Activated CD4-positive, alpha-beta T cell treated with anti-CD3 and anti-CD28 coated beads for 1 hour (primary cell): ENCODE measurements around the gene ADNP.

Experiments
- DNase-seq: peaks from one replicate; pipeline ENCODE4 v3.0.0-alpha.2; 2020

Gene ADNP

DNA sequence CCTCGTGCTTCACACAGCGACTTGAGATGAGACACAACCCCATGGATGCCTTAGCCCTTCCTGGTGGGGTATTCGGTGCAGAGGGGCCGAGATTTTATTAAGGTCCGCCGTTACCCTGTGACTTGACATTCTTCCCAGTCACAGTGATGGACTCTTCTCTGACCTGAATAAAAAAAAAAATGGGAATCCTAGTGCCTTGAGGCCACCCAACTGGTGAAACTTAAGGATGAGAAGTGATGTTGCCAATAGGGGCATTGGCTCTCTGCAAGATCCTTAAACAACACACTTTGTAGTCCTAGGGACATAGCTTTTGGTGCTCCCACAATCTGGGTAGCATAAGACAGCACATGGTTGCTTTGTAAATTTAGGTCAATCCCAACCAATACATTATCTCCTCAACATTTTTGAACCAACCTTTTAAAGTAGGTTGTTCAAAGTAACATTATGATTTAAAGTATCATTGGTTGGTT is 814 bp upstream of the ADNP start:
- DNase-seq, result no peak

DNA sequence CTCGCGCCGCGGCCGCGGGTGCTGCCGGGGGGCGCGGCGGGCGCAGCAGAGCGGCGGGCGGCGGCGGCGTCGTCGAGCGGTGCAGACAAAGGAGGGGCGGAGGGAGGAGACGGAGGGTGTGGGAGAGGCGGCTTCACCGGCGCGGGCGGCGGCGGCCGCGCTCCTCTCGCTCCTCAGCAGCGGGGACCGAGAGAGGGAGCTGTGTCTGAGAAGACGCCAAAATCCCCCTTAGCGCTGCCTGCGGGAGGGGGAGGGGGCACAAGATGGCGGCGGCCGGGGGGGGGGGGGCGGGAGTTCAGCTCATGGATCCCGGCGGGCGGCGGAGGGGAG is 296 bp downstream of the ADNP start:
- no peak for DNase-seq

DNA sequence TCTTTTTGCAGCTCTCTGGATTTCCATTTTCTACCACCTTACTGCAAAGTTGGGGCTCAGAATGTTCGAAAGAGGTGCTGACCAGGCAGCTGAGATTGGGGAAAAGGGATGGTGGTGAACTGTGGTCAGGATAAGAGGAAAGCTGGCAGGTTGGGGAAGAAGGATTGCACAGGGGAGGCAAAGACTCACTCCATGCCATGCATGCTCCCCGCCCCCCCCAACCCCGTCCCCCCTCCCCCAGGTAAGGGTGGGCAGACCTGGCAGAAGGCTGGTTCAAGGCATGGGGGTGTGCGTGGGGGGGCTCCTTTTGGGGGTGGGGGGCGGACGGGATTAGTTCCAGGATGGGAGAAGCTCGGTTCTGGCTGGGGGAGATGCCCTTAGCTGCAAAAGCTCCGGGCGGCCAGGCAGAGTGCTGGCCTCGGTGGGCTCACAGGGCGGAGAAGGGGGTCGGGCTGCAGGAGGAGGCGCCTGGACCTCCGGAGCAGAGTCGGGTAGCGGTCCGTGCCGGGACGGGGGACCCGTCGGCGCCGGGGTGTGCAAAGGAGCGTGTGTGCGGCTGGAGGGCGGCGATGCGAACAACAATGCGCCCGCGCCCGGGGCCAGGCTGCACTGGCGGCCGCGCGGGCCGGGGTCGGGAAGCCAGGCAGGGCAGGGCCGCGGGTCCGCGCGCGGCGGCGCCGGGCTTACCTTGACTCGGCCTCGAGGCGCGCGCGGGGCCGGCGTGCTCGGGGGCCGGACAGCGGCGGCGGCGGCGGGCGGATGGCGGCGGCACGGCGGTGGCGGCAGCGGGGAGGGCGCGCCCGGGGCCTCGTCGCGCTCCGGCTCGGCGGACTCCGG is 880 bp downstream of the ADNP start:
- DNase-seq, result no peak

DNA sequence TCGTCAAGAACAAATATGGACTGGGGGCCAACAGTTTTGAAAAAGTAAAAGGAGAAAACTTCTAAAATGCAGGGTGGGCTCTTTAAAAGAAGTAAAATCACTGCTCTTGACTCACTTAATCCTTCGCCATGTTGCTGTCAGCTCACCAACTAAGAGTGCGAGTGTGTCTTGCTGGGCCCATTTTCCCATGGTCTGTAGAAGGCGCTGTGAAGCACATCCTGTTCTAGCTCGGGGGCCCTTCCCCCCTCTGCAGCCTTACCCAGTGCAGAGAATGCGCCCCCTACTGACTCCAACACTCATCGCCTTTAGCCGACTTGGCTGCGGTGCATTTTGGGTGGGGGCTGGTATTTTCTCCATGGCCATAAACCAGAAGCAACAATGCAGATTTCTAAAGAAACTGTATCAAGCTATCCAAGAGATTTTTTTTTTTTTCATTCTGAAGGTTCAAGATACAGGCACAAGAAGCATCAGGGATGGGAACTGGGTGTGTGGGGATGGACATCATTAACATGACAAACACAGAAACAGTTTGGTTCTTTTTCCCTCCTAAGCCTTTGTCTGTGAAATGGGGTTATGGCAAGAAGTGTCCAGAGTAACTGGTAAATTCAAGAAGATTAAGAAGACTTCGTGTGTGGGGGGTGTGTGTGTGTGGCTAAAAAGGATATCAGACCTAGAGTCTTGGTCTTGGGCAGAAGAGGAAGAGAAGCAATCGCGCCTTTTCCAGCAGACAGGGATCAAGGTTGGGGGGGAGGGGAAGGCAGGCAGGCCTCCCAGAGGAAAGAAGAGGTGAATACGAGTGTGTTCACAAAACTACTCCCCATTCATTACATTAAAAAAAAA is 1.7 kb downstream of the ADNP start:
- peak; percentile 80 for DNase-seq

DNA sequence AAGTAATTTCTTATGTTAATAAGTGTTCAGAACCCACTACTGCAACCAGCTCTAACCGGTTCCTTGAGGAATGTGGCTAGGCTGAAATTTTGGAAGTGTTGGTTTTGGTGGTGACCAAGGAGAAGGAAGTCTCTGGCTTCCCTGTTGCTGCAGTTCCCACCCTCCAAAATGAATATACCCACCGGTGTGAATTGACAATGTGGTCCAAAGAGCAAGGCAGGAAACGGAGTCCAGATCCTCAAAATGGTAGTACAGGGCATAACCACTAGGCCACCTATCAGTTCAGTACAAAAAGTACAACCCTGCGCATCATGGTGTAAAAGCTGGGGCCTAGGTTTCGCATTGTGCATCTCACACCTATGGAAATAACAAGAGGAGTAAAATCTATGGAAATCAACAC is 2.8 kb downstream of the ADNP start:
- no peak for DNase-seq

DNA sequence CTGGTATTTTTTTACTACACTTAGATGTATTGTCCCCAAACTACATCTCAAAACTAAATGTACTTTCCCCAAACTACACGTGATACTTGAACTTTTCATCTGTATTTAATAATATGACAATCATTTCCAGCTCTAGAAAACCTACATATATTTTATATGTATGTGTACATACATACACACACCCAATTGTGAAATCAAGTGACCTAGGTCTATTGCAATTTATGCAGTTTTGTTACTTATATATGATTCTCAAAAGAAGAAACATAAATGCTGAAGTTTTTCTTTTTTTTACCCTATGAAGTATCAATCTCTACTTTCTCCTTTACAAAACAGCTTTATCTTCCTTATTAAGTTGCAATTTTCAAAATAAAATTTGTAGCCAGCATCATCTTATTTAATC is 4.7 kb downstream of the ADNP start:
- no peak for DNase-seq

DNA sequence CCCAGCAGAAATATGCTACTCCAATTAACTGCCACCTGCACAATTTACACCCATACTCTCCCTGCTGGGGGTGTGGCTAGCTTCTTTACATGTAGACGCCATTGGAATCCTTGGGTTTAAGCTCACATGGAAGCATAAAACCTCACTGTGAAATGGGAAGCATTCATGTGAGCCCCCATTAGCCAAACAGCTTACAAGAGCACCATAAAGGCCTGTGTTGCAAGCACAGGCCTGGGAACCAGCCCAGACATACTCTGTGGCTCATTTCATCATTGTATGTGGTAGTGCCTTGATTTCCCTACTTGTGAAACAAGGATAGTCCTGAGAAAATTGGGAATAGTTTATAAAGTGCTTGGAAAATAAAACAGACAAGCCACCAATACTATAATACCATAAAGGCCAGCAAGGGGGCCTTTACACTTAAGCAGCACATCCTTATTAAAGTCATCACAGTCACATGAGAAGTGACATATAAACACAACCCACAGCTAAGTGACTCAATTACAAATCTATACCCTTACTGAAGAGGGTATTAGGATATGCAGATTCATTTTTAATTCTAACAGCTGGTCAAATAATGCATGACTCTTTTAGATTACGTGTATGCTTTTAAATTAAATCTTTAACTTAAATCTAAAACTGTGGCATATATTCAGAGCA is 6.8 kb downstream of the ADNP start:
- no peak for DNase-seq

DNA sequence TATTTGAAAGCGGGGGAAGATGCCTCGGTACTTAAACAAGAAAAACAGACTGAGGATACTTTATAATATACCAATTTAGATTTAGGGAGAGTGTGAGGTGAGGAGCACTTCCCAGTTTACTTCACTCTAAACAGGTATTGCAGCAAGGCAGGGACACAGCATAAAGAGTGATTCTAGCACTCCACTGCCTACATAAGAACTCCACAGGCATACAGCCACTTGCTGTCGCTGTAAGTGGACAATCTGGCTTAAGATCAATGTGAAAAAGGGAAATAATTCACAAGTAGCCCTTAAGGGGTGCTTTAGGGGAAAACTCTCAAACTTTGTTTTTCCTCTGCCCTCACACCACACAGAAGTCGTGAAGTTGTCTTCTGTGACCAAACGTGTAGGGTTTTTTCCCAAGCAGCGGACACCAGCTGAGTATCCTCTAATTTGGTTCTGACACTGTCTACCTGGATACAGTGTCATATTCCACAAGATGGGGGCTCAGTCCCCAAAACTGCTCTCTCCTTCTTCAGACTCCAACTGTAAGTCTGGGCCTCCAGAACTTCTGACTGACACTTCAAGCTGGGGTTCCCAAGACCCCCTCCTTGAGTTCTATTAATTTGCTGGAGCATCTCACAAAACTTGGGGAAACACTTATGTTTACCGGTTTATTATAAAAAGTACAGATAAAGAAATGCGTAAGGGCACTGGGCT is 9.3 kb downstream of the ADNP start:
- no peak for DNase-seq

DNA sequence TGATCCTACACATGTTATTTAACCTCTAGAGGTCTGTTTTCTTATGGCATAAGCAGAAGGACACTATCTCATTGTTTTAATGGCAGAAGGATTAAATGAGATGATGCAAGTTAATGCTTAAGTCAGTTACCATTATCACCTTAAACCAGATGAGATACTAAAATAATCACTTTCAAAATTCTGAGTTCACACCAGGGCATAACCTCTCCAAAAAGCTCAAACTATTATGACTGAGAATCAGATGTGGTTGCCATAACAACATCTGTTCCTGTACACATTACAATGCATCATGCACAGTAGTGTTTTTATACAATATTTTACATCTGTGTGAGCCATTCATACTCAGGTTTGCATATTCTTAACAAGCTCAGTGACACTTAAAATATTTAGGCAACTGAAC is 10.2 kb downstream of the ADNP start:
- DNase-seq, result no peak

DNA sequence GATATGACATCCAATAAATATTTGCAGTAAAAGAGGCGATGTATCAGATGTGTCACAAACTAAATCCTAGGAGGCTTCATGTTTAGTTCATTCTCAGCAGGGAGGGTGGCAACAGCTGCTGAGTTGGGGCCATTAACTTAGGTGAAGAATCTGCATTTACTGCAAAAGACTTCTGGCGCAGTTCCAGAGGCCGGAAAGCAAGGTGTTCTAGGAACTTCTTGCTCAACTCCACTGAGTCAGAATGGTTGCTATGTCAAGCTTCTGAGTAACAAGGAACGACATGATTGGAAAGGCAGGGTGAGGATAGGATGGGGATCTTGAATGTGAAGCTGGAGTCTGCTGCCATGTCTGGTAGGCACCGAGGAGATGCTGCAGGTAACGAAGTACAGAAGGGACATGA is 11.7 kb downstream of the ADNP start:
- DNase-seq, result no peak

DNA sequence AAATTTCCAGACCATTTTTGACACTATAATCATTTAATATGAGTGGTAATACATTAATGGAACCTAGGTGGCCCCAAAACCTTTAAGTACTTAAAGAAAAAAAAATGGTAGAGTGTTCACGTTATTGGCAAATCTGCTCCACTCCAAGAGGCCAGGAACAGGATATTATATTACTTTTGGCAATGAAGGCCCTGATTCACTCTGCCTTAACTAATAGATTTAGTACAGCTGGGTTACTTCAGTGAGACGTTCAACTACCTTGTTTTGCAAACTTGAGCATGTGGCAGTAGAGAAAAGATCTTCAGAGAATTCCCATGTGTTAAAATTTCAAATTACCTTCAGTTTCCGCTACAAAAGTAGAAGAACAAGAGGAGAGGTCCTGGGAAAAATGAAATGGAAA is 12.8 kb downstream of the ADNP start:
- DNase-seq, result no peak

DNA sequence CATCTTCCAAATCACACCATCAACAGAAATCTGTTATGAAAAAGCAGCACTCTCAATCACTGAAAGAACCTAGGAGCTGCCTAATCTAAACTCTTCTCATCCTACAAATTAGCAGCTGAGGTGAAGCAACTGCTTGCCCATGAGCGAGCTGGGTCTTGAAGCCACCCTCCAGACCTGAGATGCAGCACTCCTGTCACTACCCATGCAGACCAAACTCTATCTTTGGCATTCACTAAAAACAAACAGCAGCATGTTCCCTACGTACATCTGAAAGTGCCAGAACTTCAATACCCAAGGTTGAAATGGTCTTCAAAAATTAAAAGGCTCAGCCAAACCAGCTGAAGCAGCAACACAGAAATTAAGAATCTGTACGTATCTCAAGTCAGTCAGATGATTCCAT is 14.3 kb downstream of the ADNP start:
- no peak for DNase-seq

DNA sequence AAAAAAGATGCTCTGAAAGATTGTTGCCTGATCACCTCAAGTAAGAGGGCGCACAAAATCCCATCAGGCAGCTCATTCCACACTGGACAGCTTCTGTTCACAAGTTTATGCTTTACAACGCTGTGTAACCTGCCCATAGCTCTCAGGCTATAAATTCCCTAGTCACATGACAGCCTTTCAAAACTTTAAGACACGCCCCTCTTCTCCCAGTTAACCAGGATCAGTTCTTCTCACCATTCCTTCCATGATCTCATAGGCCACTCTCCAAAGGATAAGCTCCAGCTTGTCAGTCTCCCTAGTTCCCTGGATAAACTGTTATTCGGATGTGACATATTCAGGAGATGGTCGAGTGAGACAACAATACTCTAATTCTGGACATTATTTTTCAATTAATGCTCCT is 15.0 kb downstream of the ADNP start:
- no peak for DNase-seq

DNA sequence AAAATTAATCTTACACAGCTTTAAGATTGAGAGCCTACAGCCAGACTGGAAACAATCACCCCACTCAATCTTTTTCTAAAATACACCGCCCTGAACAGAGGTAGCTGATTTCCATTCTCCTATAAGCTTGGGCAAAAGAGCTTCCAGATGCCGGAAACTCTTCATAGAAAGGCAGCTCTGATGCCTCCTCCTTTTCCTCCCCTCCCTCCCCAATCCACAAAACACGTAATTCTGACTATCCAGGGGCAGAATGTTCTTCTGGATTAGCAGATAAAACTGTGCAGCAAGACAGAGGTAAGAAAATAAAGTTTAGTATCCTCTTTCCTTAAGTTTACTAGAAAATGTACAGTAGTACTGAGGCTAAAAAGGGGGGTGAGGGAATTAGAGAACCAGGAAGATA is 15.8 kb downstream of the ADNP start:
- DNase-seq, result no peak

DNA sequence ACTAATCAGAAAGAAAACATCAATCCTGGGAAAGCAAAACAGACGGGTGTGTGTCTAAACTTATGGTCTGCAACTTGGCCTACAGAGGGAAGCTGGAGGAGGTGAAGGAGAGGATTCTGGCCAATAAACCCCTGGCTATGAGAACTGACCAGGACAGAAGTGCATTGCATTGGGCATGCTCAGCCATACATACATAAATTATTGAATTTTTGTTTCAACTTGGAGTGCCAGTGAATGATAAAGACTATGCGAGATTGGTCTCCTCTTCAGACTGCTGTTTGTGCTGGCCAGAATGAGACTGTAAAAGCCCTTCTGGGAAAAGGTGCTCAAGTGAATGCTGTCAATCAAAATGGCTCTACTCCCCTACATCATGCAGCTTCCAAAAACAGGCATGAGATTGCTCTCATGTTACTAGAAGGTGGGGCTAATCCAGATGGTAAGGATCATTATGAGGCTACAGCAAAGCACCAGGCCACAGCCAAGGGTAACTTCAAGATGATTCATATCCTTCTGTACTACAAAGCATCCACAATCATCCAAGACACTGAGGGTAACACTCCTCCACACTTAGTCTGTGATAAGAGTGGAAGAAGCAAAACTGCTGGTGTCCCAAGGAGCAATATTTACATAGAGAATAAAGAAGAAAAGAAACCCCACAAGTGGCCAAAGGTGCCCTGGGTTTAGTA is 17.4 kb downstream of the ADNP start:
- no peak for DNase-seq

DNA sequence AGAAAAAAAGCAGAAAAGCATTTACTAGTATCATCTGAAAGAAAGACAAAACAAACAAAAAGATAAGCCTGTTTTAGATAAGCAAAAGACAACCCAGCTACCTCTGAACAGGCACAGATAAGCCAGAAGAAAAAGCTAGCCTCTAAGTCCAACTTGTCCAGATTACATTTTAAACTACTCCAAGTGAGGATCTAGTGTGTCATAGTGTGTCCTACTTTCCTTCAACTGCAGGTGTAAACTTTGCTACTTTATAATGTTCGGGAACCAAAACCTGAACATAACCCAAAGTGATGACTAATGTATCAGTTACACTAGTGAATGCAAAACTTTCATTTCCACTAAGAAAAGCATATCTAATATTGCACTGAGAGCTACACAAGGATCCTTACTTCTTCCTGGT is 19.5 kb downstream of the ADNP start:
- DNase-seq, result no peak

DNA sequence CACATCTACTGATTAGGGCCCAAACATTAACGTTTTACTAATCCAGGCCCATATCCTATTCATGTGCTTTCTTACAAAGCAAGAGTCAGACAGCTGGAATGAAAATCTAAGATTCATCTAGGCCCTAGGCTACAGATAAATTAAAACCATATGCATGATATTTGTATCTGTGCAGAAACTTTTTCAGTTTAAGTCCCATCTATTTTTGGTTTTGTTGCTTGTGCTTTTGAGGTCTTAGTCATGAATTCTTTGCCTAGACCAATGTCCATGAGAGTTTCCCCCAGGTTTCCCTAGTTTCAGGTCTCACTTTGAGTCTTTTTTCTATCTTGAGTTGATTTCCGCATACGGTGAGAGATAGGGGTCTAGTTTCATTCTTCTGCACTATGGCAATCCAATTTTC is 20.2 kb downstream of the ADNP start:
- DNase-seq, result no peak

DNA sequence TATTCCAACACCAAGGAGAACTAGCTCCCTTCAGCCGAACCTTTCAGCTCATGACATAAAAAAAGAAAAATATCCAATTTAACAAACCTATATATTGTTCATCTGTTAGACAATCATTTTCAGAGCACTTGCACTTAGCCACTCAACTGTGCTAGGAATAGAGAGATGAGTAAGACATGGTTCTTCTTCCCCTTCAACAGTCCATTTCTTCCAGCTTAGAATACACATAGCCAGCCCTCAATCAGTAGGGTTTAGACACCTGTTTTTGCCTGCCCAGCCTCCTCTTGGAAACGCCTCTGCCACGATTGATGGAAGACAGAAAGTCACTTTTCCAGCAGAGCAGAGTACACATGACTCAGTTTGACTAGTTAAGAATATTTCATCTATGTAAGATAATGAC is 21.8 kb downstream of the ADNP start:
- DNase-seq, result no peak

DNA sequence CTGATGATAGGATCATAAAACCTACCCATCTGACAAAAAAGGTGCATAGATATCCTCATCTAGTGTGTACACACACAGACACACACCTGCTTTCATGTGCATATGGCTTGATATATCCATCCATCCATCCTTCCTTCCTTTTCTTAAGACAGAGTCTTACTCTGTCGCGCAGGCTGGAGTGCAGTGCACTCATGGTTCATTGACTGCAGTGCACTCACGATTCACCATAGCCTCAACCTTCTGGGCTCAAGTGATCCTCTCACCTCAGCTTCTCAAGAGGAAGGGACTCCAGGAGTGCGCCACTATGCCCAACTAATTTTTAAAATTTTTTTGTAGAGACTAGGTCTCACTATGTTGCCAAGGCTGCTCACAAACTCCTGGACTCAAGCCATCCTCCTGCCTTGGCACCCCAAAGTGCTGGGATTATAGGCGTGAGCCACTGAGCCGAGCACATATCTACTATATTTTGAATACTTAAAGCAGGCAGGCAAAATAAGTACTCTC is 27.1 kb downstream of the ADNP start:
- DNase-seq, result no peak

DNA sequence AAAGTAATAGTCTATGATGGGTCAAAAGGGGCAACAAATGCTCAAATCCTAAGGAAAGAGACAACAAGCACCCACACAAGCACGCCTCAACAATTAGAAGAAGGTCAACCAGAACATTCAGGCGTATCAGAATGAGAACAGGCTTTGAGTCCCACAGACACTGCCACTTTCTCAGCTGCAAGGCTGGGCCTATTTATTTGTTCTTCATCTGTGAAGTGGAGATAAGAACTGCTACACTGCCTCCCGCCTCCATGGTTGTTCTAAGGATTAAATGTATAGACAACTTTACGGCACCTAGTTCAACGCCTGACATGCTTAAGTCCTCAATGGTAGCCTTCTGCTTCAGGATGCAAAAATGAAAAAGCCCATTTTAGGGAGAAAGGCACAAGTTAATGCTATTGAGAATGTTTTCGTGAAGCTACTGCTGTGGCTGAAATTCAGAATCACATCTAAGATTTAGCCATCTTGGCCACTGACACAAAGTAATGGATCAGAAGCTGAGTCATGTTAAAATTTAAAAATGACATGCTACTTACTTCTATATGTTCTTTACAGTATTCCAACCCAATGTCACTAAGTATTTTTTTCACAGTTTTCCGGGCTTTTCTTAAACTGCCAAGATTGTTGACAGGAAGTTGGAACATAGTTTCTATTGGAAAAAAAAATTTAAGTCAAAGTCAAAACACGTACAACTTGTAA is 27.7 kb downstream of the ADNP start:
- no peak for DNase-seq

DNA sequence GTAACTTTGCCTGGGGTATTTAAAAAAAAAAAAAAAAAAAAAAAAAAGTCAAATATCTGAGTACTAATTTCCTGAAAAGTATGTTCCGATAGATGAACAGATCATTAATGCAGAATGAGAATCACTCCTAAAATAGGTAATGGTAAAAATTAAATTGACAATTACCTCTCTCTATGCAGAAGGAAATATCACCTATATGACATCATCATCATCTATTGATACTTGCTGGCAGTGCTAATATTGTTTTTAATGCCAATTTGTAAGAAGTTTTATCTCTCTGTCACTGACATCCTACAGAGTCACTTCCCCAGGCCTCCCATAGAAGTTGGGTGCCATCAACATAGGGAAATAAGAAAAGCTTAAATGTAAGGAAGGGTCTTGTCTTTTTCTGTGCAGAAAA is 29.9 kb downstream of the ADNP start:
- DNase-seq, result no peak

DNA sequence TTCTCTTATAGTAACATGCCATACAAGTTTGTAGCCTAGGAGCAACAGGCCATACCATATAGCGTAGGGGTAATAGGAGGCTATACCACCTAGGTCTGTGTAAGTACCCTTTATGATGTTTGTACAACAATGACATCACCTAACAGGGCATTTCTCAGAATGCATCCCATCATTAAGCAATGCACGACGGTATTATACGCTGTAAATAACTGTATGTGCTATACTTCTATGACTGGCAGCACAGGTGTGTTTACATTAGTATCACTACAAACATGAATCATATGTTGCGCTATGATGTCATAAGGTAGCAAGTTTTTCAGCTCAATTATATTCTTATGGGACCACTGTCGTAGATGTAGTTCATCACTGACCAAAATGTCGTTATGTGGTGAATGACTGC is 31.0 kb downstream of the ADNP start:
- DNase-seq, result no peak
